LoVo (cell line): ENCODE measurements around the gene DENND1A.
"Not testable (repeated sequence)": the region's sequence is repeated elsewhere in the genome, so short reads cannot be mapped to it uniquely, and the experiment has no call there.

Experiments used
- DNase-seq: peaks from one replicate; pipeline ENCODE4 v3.0.0-alpha.2; 2016; ENCODE audit warnings: low spot score

The DENND1A gene

DNA sequence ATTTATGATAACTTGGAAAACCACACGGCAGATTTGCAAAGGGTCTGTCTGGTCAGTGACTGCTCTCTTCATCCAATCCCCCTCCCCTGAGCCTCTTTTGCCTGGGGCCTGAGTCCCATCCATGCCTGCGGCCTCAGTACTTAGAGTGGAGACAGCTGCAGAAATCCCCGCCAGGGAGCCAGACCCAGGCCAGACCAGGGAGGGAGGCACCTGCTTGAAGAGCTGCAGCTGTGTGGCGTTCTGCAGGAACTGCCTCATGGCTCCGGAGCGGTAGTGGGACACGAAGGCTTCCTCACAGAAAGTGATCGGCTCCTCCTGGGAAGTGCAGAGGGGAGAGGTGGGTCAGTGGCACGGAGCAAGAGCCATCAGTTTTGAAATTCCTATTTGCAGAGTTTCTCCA lies 472.3 kb downstream of the DENND1A start:
- DNase-seq = no peak

DNA sequence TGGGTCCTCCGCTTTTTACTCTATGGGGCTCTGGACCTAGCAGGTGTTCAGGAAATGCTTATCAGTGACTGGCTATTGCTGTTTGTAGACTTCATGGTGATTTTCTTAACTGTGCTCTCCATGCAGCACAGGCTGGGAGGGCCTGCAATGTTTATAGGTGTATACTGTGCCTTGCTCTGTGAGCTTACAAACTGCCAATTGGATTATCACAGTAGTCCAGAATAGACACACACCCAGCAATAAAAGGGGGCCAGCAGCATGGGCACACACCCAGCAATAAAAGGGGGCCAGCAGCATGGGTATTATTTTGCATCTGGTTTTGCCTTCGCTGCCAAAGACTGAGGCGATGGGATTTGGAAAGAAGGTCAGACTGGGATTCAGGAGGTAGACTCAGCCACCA lies 473.9 kb downstream of the DENND1A start:
- no peak for DNase-seq

DNA sequence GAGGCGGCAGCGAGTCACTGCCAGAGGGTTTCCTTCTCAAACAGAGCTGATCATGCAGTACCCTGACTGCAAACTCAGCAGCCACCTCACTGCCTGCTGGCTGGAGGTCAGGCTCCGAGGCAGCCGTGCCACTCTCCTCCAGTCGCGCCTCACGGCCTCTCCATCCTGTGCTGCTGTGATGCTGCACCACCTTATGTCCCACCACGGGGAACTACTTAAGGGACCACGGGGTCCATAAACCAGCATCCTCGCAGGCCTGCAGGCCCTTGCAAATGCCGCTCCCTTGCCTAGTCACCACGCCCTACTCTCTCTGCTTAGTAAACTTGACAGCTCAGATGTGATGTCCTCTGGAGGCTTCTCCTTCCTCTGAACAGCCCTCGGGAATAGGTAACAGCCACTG lies 474.7 kb downstream of the DENND1A start:
- DNase-seq = no peak

DNA sequence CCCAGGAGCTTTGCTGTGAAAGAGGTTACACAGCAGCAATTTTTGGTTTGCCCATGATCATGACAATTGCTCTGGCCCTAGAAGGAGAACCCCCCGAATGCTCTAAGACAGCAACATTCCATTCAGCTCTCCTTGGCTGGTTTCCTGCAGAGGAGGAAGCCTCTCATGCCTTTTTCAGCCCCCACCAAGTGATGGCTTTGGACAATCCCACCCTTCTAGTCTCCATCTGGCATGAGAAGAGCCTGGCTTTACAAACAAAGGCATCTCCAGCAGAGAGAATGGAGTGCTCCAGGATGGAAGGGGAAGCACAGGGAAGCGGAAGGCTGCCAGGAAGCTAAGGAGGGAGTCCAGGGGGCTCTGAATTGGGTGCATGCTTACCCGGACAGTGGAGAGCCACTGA lies 475.6 kb downstream of the DENND1A start:
- DNase-seq = no peak

DNA sequence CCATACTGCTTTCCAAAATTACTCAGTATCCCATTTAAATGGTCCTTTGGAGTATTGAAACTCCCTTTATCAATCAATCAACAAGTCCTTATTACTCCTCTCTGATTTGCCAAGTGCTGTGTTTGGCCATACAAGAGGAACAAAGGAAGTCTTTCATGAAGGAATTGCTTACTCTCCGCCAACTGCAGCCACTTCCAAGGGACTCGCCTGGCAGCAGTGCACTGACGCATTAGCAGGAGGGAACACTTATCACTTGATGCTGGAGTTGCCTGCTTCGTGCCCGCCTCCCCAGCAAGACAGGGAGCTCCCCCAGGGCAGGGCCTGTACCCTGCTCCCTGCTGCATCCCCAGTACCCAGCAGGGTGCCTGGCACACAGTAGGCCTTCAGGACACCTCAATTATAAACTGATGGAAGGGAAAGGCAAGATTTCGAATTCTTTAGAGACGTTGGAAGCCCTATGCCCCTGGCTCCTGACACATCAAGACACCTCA lies 476.1 kb downstream of the DENND1A start:
- DNase-seq = no peak

DNA sequence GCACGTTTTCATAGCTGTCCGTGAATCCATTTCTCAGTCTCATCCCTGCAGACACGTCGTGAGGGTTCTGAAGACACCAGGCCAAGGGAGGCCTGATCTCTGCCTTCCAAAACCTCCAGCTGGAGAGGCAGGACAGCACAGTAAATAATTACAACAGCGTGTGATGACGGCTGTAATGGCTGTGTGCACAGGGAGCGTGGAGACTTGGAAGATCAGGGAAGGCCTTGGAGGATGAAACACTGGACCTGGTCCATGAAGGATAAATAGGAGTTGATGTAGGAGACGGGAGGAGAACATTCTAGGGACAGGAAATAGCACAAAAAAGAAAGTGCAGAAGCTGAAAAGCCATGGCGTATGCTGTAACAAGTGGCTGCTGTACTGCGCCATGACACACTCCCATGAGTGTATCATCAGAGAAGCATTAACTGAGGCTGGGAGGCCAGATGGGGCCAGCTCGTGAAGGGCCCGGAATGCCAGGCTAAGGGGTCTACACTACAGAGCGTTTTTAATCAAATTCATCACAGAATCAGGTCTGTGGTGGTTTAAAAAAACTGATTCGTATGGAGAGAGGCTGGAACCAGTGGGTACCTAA lies 476.8 kb downstream of the DENND1A start:
- no peak for DNase-seq

DNA sequence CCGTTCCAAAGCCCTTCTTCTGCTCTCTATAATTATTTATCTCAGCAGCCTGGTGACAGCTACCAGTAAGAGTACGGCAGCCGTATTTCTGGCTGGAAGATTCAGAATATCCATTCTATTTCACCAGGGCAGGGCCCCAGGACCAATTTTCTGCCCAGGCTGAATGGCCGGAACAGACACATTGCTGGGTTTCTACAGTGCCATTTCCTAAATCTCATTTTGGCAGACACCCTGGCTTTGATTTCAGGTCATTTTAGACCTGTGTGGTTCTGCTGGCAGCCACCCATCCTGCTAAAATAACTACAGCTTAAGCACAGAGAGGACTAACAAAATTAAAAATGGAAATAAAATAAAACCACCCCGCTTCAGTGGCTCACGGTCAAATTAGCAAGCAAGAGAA lies 478.9 kb downstream of the DENND1A start:
- no peak for DNase-seq

DNA sequence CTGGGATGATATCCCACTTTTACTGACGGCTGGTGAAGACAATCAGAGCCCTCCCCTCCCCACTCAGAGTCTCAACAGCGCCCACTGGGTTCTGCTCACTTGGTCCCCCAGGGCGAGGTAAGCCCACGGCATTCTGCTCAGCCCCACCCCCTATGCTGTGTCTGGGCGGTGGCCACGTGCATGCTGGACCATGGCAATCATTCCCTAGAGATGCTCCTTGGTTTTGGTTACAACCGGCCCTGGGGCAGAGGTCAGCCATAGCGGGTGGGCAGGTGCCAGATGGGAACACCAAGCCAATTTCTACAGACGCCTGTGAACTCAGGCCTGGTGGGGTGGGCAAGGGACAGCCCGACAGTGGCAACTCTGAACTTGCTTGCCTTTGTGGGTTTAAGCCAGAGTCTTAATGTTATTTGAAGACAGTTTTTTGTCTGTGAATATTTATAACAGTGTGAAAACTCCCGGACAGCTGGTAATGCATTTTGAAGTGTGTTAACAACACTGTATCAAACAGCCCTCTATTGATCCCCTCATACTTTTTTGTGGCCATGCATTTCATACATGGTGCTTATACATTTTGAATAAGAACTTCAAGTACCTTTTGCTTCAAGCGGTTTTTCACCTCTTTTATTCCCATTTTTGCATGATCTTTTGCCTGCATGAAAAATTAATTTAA lies 479.7 kb downstream of the DENND1A start:
- no peak for DNase-seq

DNA sequence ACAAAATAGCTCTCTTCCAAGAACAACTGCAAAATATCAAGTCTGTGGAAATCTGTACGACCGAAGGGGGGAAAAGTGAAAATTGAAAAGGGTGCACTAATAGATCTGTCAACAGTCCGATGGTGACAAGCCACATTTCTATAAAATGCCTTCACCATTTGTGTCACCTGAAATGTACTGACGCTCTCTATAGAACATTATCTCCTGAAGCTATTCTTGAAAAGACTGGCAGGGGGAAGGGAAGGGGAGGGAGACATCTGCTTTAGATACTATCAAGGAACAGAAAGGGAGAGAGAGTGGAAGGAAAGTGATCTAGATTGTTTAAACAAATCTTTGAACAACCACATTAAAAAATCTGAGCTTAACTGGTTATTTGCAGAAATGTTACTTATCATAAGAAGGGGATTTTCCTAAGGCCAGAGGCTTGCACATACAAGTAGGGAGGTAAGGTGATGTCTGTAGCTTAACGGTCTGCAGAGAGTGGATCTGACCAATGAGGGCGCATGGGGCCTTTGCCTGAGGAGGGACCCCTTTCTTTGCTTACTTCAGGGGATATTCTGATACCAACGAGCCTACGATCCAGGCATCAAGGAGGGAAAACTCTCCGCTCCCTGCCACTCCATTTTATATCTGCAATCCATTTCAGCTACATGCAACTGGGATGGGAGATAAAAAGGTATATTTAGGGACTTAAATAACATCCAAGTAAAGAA lies 481.8 kb downstream of the DENND1A start:
- DNase-seq = no peak

DNA sequence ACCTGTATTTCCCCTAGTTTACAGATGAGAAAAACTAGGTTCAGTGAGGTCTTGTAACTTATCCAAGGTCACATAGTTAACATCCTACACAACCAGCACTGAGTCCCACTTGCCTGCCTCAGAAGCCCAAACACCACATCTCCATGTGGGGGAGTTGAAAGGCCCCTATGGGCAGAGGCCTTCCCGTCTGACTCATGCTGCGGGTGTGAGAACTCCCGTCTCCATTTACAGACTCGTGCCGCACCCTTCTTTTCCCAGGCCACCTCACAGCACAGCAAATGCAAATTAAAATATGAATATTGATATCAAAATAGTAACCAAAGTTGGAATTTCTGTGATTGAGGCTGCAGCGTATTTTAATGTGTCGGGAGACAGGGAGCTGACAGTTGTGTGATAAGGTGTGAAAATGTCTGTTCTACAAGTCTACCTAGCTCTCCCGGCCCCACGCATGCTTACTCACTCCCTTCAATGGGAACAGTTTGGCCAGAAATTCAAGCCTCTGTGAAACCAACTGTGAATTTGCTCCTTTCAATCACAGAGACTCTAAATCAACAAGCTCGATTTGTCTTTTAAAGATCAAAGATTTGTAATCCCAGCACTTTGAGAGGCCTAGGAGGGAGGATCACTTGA lies 483.8 kb downstream of the DENND1A start:
- no peak for DNase-seq

DNA sequence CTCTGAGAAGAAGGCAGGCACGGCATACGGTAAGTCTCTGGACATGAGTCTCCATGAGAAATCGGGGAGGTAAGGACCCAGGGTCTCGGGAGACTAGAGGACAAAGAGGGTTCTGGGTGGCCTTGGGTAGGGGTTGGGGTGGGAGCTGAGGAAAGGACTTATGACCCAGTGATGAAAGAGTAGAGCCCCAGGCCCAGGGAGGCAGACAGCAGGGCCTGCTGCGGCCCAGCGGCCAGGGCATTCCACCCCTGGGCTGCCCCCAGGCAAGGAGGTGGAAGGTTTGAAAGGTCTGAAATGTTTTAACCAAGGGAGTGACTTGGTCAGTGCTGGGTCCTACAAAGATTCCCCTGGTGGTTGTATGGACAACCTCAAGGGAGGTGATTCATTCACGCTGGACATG lies 484.8 kb downstream of the DENND1A start:
- no peak for DNase-seq

DNA sequence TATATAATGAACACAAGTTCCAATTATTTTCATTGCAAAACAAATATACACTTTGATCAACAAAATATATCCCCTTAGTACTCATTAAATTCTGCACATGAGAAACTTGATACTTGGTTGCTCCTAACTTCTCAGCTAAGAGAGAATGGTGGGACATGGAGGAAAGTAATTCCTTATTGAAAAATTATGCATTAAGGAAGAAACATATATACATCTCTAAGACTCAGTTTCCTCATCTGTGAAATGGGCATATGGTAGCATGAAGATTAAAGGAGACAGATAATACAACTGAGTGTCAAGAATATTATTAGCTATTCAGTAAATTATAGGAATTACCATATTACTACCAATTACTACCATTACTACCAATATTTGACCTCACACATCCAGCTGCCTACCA lies 488.2 kb downstream of the DENND1A start:
- DNase-seq = no peak

DNA sequence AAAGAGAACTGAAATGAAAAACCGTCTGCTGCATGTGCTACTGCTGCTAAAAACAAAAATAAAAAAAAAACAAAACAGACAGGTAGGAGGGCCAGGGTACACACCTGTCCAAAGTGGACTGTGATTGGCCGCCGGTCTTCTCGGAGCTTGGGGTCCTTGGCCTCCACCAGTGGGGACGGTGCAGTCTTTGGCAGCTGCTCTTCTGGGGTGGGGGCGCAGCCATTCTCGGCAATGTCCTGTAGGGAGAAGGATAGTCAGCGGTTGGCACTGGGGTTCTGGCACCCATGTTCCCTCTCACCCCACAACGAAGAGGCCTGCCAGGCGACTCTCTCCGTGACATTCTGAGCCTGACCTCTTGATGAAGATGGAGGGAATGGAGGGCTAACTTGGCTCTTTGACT lies 489.7 kb downstream of the DENND1A start:
- DNase-seq = no peak

DNA sequence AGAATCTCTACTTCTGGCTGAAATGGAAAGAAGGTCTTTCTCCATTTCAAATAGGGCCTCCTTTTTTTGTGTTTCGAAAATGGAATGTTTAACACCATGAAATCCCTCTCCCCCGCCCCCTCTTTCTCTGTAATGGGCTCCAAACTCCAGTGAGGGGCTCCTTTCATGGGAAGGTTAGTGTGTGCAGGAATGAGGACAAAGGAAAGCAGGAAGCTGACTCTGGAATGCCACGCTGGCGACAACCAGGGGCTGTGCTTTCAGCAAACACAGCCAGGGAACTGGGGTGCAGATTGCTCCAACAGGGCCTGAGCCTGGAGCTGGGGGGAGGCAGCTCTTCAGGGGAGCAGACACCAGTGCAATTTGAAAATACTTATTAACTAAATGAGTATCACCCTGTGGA lies 491.1 kb downstream of the DENND1A start:
- DNase-seq = no peak

DNA sequence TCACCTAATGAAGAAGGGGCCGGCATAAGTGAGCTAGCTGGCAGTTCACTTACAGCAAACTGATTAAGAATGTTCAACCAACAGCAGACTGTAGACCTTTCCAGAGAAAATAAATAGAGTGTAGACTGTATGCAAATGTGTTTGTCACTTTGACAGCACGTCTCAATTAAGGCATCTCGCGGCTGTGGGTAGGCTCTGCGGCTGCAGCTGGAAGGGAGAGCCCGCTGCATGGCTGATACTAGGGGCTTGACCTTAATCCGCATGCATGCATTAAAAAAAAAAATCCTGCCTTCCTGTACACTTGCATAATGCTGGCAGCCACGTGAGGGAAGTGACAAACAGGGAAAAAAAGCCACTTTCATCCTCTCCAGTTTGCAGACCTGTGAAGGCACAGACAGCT lies 491.6 kb downstream of the DENND1A start:
- no peak for DNase-seq

DNA sequence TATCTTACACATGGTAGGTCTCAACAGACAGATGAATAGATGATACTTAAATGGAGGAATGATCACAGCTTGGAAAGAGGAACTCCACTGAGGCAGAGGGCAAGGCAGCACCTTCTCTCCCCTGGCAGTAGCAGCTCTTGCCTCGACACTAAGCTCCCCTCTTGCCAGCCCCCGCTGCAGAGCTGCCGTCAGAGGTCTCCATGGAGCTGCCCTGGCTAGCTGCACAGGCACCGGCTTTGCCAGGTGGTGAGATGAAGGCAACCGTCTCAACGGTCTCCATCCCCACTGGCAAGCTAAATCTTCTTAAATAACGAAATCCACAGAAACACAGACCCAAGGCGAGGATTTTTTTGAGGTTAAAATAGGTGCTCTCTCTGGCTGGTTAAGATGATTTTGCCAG lies 492.7 kb downstream of the DENND1A start:
- DNase-seq = no peak

DNA sequence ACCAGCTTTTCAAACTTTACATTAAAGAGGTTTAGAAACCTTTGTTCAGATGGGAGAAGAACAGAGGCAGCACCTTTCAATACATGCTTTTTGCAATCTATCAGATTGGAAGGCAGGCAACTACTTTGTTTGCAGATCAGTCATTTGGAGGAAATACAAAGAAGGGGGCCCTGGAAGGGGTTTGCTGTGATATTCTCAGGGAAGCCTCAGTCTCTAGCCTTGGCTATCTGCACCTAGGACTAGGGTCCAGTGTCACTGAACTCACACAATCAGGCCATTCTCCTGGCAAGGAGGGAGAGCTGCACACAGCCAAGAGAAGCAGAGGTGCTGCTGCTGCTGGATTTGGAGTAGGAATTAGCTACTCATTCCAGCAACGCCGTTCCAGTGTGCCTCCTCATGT lies 494.5 kb downstream of the DENND1A start:
- DNase-seq = no peak

DNA sequence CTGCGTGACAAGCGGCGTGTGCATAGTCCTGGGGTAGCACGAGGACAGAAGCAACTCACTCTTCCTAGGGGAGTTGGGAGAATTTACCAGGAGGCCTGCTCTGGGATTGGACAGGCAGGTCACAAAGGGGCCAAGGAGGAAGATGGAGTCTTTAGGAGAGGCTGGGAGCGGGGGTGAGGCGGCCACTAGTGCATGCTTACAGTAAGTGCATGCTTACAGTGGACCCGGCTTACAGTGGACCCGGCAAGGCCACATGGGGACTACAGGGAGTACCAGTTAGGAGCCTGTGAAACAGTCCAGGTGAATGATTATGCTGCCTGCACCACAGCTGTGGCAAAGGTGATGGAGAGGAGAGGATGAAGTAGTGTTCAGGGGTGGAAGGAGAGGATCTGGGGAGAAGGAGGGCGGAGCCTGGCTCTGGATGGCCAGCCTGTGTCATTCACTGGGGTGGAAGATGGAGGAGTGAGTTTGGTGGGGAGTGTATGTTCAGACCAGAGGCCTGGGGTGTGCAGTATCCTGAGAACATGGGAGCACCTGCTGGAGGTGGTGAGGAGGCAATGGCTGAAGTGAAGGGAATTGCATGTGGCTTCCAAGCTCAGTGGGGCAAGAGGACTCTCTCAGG lies 495.2 kb downstream of the DENND1A start:
- no peak for DNase-seq

DNA sequence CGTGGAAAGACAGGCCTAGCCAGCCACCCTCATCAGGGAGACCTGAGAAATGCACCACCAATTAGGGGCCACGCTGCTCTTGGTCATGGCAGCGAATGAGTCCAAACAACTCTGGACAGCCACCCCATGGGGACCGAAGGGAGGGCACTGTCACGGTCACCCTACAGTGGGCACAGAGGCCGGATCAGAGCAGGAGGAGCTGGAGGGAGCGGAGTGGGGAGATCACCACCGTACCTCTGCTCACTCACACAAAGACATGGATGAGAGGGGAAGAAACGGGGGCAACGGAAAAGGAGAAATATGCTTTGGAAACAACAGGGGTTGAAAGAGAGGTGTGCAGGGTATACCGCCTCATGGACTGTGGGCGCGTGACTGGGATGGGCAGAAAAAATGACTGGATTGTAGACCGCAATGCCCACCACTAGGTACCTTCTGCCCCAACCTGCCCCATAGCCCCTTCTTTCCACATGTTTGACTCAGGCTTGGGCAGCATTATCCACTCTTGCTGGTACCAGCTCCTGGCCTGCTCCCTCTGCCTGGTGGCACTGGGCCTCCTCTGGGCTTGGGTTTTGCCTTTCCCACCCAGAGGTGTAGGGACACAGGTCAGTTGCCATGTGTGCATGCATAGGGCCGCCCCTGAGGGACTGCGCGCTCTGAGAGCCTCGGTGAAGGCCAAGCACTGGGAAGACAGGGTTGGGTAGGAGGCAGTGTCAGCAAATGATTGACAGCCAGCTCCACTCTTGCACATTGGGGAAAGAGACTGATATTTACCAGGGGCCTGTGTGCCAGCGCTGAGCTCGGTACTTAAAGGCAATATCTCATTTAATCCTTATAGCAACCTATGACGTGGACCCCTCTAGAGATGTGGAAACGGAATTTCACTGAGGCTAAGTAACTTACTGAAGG lies 497.3 kb downstream of the DENND1A start:
- DNase-seq = no peak

DNA sequence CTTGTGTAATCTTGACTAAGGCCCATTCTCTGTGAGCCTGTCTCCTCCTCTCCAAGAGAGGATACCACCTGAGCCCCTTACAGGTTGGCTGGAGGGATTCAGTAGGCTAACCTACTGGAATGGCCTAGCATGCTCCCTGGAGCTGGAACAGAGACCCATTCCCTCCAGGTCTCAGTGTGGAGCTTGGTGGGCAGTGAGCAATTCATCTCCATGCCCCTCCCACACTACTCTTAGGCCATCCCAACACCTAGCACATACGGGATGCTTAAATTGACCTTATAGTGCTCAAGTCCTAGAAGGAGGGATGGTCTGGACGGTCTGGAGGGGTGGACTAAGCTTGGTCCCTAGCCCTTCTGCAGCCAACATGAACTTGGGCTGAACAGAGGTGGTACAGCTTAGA lies 498.3 kb downstream of the DENND1A start:
- DNase-seq = no peak

DNA sequence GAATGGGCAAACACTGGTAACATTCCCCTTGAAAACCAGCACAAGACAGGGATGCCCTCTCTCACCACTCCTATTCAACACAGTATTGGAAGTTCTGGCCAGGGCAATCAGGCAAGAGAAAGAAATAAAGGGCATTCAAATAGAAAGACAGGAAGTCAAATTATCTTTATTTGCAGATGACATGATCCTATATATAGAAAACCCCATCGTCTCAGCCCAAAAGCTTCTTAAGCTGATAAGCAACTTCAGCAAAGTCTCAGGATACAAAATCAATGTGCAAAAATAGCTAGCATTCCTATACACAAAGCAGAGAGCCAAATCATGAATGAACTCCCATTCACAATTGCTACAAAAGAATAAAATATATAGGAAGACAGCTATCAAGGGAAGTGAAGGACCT lies 501.5 kb downstream of the DENND1A start:
- not testable (repeated sequence) for DNase-seq

DNA sequence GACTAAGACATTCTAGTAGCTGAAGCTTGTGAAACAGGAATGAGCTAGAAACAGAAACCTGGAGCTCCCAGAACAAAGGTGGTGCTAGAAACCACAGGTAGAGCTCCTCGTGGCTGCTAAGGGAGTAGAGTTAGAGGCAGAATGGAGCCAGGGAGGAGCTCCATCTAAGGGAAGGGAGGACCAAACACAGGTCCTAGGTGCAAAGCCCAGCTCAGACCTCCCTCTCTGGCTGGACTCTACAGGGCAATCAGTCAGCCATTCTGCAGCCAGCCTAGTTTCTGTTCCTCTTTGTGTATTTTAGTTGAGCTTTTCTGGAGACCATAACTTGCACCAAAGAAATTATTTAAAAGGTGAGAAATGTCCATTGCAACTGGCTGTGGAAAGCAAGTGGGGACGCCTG lies 503.5 kb downstream of the DENND1A start:
- DNase-seq = no peak
